Karpas-422 (cell line): ENCODE results near the gene ZNF536. TPM values are rescaled to one million over a fixed set of nuclear protein-coding genes. Genes with fewer than 3 reads are reported as not detected.

ENCODE experiments used
- DNase-seq: peaks from one replicate; pipeline ENCODE4 v3.0.0-alpha.2; 2015
- H2AFZ ChIP-seq: fragments of 200-600 bp; sonication (generic); 2 replicates; pipeline ENCODE4 v1.6.1; 2014; ENCODE audit warnings: antibody characterized with exemption, low read length, mixed read lengths
- H3K27ac ChIP-seq: fragments of 200-600 bp; sonication (generic); 2 replicates; pipeline ENCODE4 v1.5.1; 2014; ENCODE audit warnings: mild to moderate bottlenecking, low read length, moderate library complexity
- H3K27me3 ChIP-seq: fragments of 200-600 bp; sonication (generic); 2 replicates; pipeline ENCODE4 v1.6.1; 2014; ENCODE audit warnings: low read length, mixed read lengths
- H3K36me3 ChIP-seq: fragments of 200-600 bp; sonication (generic); 2 replicates; pipeline ENCODE4 v1.6.1; 2014; ENCODE audit warnings: low read length, mixed read lengths; ENCODE audit not compliant: insufficient read depth
- H3K4me1 ChIP-seq: fragments of 200-600 bp; sonication (generic); 2 replicates; pipeline ENCODE4 v1.6.1; 2014; ENCODE audit warnings: mild to moderate bottlenecking, low read length, mixed read lengths
- H3K4me2 ChIP-seq: fragments of 200-600 bp; sonication (generic); 2 replicates; pipeline ENCODE4 v1.6.1; 2014; ENCODE audit warnings: low read length, low read depth, mild to moderate bottlenecking; ENCODE audit not compliant: poor library complexity, severe bottlenecking
- H3K4me3 ChIP-seq: fragments of 200-600 bp; sonication (generic); 2 replicates; pipeline ENCODE4 v1.5.1; 2014; ENCODE audit warnings: mild to moderate bottlenecking, antibody characterized with exemption, low read length, mixed read lengths
- H3K79me2 ChIP-seq: fragments of 200-600 bp; sonication (generic); 2 replicates; pipeline ENCODE4 v1.6.1; 2014; ENCODE audit warnings: mild to moderate bottlenecking, low read length, mixed read lengths
- H3K9ac ChIP-seq: fragments of 200-600 bp; sonication (generic); 2 replicates; pipeline ENCODE4 v1.6.0; 2014; ENCODE audit warnings: low read length
- H3K9me2 ChIP-seq: fragments of 200-600 bp; sonication (generic), shearing (Covaris generic); replicated peaks from 2 replicates; pipeline ENCODE4 v1.6.0; 2014; ENCODE audit warnings: mild to moderate bottlenecking, low read length, moderate library complexity; ENCODE audit not compliant: insufficient read depth
- H3K9me3 ChIP-seq: fragments of 300-700, 200-600 bp; sonication (generic); 2 replicates; pipeline ENCODE4 v1.6.1; 2014; ENCODE audit warnings: low read length, mixed read lengths
- H4K20me1 ChIP-seq: fragments of 200-600 bp; sonication (generic); 2 replicates; pipeline ENCODE4 v1.6.1; 2014; ENCODE audit warnings: mild to moderate bottlenecking, antibody characterized with exemption, low read length, low read depth; ENCODE audit not compliant: insufficient read depth
- total RNA-seq: library from RNA; depleted of rRNA; stranded (reverse); fragments of >200 nt; shearing (Covaris generic); gene quantifications from 2 replicates; pipeline ENCODE4 v1.2.3, GENCODE V29; 2014; ENCODE audit warnings: low replicate concordance

ZNF536 gene
- total RNA-seq, 1 experiment from 2014 or later, result 7.0 TPM

- no peak overlapping the region for H3K4me2 ChIP-seq
- H3K9me3 ChIP-seq, result no peaks in the 10 kb centered on the region
- H3K36me3 ChIP-seq, result no peaks in the 10 kb centered on the region
- no peaks in the 10 kb centered on the region for H3K79me2 ChIP-seq
- 0 out of 2 replicates have a peak, but pooled peaks cover 3% of the 10 kb centered on the region for H3K27me3 ChIP-seq
- no peak overlapping the region for H3K4me3 ChIP-seq
- no peak overlapping the region for H3K9ac ChIP-seq
- no peaks in the 10 kb centered on the region for H4K20me1 ChIP-seq
- DNase-seq, result no peak
- peaks cover 14% of the 10 kb centered on the region for H3K4me1 ChIP-seq
- no peaks in the 10 kb centered on the region for H3K9me2 ChIP-seq
- no peak overlapping the region for H2AFZ ChIP-seq
- H3K27ac ChIP-seq, result no peak overlapping the region
These were observed 76.3 kb downstream of the ZNF536 start for GRCh38 chr19:30448386-30449077.

GRCh38 chr19:30449078-30449590, 77.0 kb downstream of the ZNF536 start:
- Histone ChIP-seq H3K9me2 (no peaks in the 10 kb centered on the region), H3K27me3 (0 out of 2 replicates have a peak, but pooled peaks cover 3% of the 10 kb centered on the region), H3K9ac (no peak overlapping the region), H3K4me1 (peaks cover 14% of the 10 kb centered on the region), H3K79me2 (no peaks in the 10 kb centered on the region), H3K36me3 (no peaks in the 10 kb centered on the region), H2AFZ (no peak overlapping the region), H3K27ac (no peak overlapping the region), H3K4me3 (no peak overlapping the region), H3K9me3 (no peaks in the 10 kb centered on the region), H4K20me1 (no peaks in the 10 kb centered on the region), H3K4me2 (no peak overlapping the region)
- DNase-seq, result no peak

- Histone ChIP-seq H3K27ac (no peak overlapping the region), H3K36me3 (no peaks in the 10 kb centered on the region), H3K9me2 (no peaks in the 10 kb centered on the region), H3K27me3 (0 out of 2 replicates have a peak, but pooled peaks cover 3% of the 10 kb centered on the region), H4K20me1 (no peaks in the 10 kb centered on the region), H3K4me1 (peaks cover 14% of the 10 kb centered on the region), H3K4me3 (no peak overlapping the region), H3K4me2 (no peak overlapping the region), H2AFZ (no peak overlapping the region), H3K79me2 (no peaks in the 10 kb centered on the region), H3K9ac (no peak overlapping the region), H3K9me3 (no peaks in the 10 kb centered on the region)
- no peak for DNase-seq
These were observed 77.5 kb downstream of the ZNF536 start for GRCh38 chr19:30449673-30450072.

GRCh38 chr19:30450100-30450499, 77.9 kb downstream of the ZNF536 start:
- Histone ChIP-seq H3K36me3 (no peaks in the 10 kb centered on the region), H3K9ac (no peak overlapping the region), H3K27me3 (0 out of 2 replicates have a peak, but pooled peaks cover 3% of the 10 kb centered on the region), H3K4me3 (no peak overlapping the region), H2AFZ (no peak overlapping the region), H3K4me1 (peaks cover 14% of the 10 kb centered on the region), H3K9me3 (no peaks in the 10 kb centered on the region), H3K4me2 (no peak overlapping the region), H3K79me2 (no peaks in the 10 kb centered on the region), H3K27ac (no peak overlapping the region), H3K9me2 (no peaks in the 10 kb centered on the region), H4K20me1 (no peaks in the 10 kb centered on the region)
- no peak for DNase-seq

- Histone ChIP-seq H4K20me1 (no peaks in the 10 kb centered on the region), H3K4me2 (no peak overlapping the region), H2AFZ (no peak overlapping the region), H3K9me3 (no peaks in the 10 kb centered on the region), H3K27me3 (0 out of 2 replicates have a peak, but pooled peaks cover 3% of the 10 kb centered on the region), H3K9ac (no peak overlapping the region), H3K9me2 (no peaks in the 10 kb centered on the region), H3K79me2 (no peaks in the 10 kb centered on the region), H3K4me3 (no peak overlapping the region), H3K27ac (no peak overlapping the region), H3K36me3 (no peaks in the 10 kb centered on the region), H3K4me1 (peaks cover 14% of the 10 kb centered on the region)
- DNase-seq, result no peak
These were observed 78.7 kb downstream of the ZNF536 start for GRCh38 chr19:30450835-30451321.

DNA sequence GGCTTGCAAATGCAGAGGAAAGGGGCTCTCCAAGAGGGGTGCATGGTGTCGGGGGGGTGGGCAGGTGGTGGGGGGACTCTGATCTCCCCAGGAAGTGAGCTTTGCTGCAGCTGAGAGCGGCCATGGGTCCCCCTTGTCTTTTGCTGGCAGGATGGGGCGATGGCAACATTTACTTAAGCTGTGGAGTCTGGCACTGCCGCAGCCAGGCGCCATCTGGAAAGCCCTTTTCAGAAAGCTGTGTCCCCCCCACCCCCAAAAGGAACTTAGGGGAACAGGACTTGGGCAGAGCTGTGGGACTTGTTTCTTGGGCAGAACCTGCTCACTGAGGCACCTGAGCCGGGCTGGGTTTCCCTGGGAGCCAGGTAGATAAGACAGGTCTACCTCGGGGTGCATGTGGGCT, 80.7 kb downstream of the ZNF536 start:
- Histone ChIP-seq H2AFZ (no peak overlapping the region), H3K27me3 (0 out of 2 replicates have a peak, but pooled peaks cover 3% of the 10 kb centered on the region), H3K27ac (no peak overlapping the region), H3K36me3 (no peaks in the 10 kb centered on the region), H3K4me1 (peaks cover 13% of the 10 kb centered on the region), H3K9me2 (no peaks in the 10 kb centered on the region), H3K79me2 (no peaks in the 10 kb centered on the region), H3K9ac (no peak overlapping the region), H3K4me2 (no peak overlapping the region), H3K9me3 (no peaks in the 10 kb centered on the region), H3K4me3 (no peak overlapping the region), H4K20me1 (no peaks in the 10 kb centered on the region)
- DNase-seq, result no peak

DNA sequence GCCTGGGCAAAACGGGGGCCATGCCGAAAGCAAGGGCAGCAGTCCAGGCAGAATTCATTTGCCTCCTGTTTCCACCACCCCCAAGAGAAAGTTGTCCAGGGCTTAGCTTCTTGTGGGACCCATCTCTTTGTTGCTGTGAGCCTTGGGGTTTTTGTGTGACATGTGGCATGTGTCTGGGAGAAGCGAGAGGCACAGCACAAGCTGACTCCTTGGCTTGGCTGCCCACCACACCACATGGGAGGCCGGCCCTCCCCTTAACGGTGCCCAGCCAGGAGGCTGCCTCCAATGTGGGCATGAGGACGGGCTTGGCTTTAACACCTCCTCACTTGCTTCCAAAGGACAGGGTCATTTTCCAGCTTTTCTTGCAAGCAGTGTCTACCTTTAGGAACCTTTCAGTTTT, 81.6 kb downstream of the ZNF536 start:
- Histone ChIP-seq H3K27ac (no peak overlapping the region), H2AFZ (no peak overlapping the region), H3K9ac (no peak overlapping the region), H3K36me3 (no peaks in the 10 kb centered on the region), H3K4me3 (no peak overlapping the region), H3K27me3 (0 out of 2 replicates have a peak, but pooled peaks cover 3% of the 10 kb centered on the region), H3K9me3 (no peaks in the 10 kb centered on the region), H3K9me2 (no peaks in the 10 kb centered on the region), H3K79me2 (no peaks in the 10 kb centered on the region), H4K20me1 (no peaks in the 10 kb centered on the region), H3K4me2 (no peak overlapping the region), H3K4me1 (peaks cover 7% of the 10 kb centered on the region)
- DNase-seq, result no peak

GRCh38 chr19:30455881-30456280, 83.7 kb downstream of the ZNF536 start:
- H3K4me3 ChIP-seq, result no peak overlapping the region
- no peak overlapping the region for H2AFZ ChIP-seq
- H4K20me1 ChIP-seq, result no peaks in the 10 kb centered on the region; the same call in 1 of the 2 replicates
- no peaks in the 10 kb centered on the region for H3K4me1 ChIP-seq
- no peaks in the 10 kb centered on the region for H3K36me3 ChIP-seq
- H3K79me2 ChIP-seq, result no peaks in the 10 kb centered on the region
- H3K9me3 ChIP-seq, result no peaks in the 10 kb centered on the region
- no peaks in the 10 kb centered on the region for H3K27me3 ChIP-seq
- H3K4me2 ChIP-seq, result no peak overlapping the region
- H3K9ac ChIP-seq, result no peak overlapping the region
- H3K9me2 ChIP-seq, result no peaks in the 10 kb centered on the region
- no peak overlapping the region for H3K27ac ChIP-seq
- no peak for DNase-seq
